Urinary bladder (tissue), 4 donors: Measurements from ENCODE around the gene TCAP. TPM values are rescaled to one million over a fixed set of nuclear protein-coding genes. Genes with fewer than 3 reads are reported as not detected.

Source experiments
- DNase-seq: peaks from one replicate; pipeline ENCODE4 v3.0.0-alpha.2; 2015; ENCODE audit errors: extremely low spot score
- H3K27ac ChIP-seq: one replicate; pipeline ENCODE4 v1.5.1; 2013; ENCODE audit warnings: low read depth, mild to moderate bottlenecking, moderate library complexity
- H3K36me3 ChIP-seq: one replicate; pipeline ENCODE4 v1.6.1; 2013; ENCODE audit warnings: mild to moderate bottlenecking, moderate library complexity; ENCODE audit not compliant: insufficient read depth
- H3K4me1 ChIP-seq: one replicate; pipeline ENCODE4 v1.6.1; 2013; ENCODE audit warnings: mild to moderate bottlenecking, moderate library complexity; ENCODE audit not compliant: insufficient read depth
- H3K4me3 ChIP-seq: one replicate; pipeline ENCODE4 v1.5.1; 2013; ENCODE audit warnings: low read depth, low read length
- WGBS: extraction: QIAGEN DNeasy Blood & Tissue Kit; methylation state at CpG from one replicate; pipeline ENCODE4 v1.1.7; 2013; 5-methylcytosine and 5-hydroxymethylcytosine counted together
- polyA plus RNA-seq: library from polyadenylated mRNA; stranded (reverse); fragments of 200-250 nt; gene quantifications from one replicate; pipeline ENCODE4 v1.2.3, GENCODE V29; 2013
- total RNA-seq: library from RNA; depleted of rRNA; stranded (reverse); fragments of >200 nt; gene quantifications from one replicate; pipeline ENCODE4 v1.2.3, GENCODE V29; 2014
- donor health status: healthy with polysubstance abuse.
- donor health status: healthy.

Gene TCAP
- total and polyA plus RNA-seq, 2 donors, result 0.73 to 3.3 TPM

GRCh38 chr17:39661744-39662541 is 3.2 kb upstream of the TCAP start:
- Histone ChIP-seq H3K27ac (no peak overlapping the region), H3K36me3 (peaks cover 3% of the 10 kb centered on the region), H3K4me3 (no peak overlapping the region), H3K4me1 (no peaks in the 10 kb centered on the region)
- WGBS, result 87% methylated on average over 8 of the region's 8 CpGs
- no peak for DNase-seq

GRCh38 chr17:39662551-39663339 is 2.4 kb upstream of the TCAP start:
- DNase-seq, result no peak

GRCh38 chr17:39663340-39663687 is 1.8 kb upstream of the TCAP start:
- DNase-seq, result no peak
- no peak overlapping the region for H3K27ac ChIP-seq
- H3K4me3 ChIP-seq, result no peak overlapping the region
- no peaks in the 10 kb centered on the region for H3K4me1 ChIP-seq
- H3K36me3 ChIP-seq, result peaks cover 3% of the 10 kb centered on the region
- WGBS, result 60% methylated on average over 4 of the region's 4 CpGs

More at GRCh38 chr17:39662551-39663339, 2.4 kb upstream of the TCAP start:
- H3K4me1 ChIP-seq, result no peaks in the 10 kb centered on the region
- H3K27ac ChIP-seq, result no peak overlapping the region
- no peak overlapping the region for H3K4me3 ChIP-seq
- WGBS, result 82% methylated on average over 22 of the region's 22 CpGs
- peaks cover 3% of the 10 kb centered on the region for H3K36me3 ChIP-seq

GRCh38 chr17:39663688-39664580 is 1.2 kb upstream of the TCAP start:
- H3K27ac ChIP-seq, result no peak overlapping the region
- H3K4me1 ChIP-seq, result no peaks in the 10 kb centered on the region
- WGBS, result 51% methylated on average over 17 of the region's 17 CpGs
- H3K36me3 ChIP-seq, result no peaks in the 10 kb centered on the region
- no peak overlapping the region for H3K4me3 ChIP-seq
- DNase-seq, result no peak

GRCh38 chr17:39665642-39666224 is 584 bp downstream of the TCAP start:
- no peak overlapping the region for H3K4me3 ChIP-seq
- H3K36me3 ChIP-seq, result no peaks in the 10 kb centered on the region
- 59% methylated on average over 17 of the region's 17 CpGs for WGBS
- H3K27ac ChIP-seq, result no peak overlapping the region
- no peak for DNase-seq
- no peaks in the 10 kb centered on the region for H3K4me1 ChIP-seq

GRCh38 chr17:39666231-39666600 is 1.1 kb downstream of the TCAP start:
- WGBS, result 49% methylated on average over 2 of the region's 2 CpGs
- Histone ChIP-seq H3K4me3 (no peak overlapping the region), H3K27ac (no peak overlapping the region), H3K4me1 (no peaks in the 10 kb centered on the region), H3K36me3 (no peaks in the 10 kb centered on the region)
- no peak for DNase-seq

- DNase-seq, result no peak
- H3K36me3 ChIP-seq, result no peaks in the 10 kb centered on the region
- H3K27ac ChIP-seq, result no peak overlapping the region
- 58% methylated on average over 11 of the region's 11 CpGs for WGBS
- no peaks in the 10 kb centered on the region for H3K4me1 ChIP-seq
- no peak overlapping the region for H3K4me3 ChIP-seq
These were observed 1.6 kb downstream of the TCAP start for GRCh38 chr17:39666601-39667261.

GRCh38 chr17:39667262-39667944 is 2.3 kb downstream of the TCAP start:
- no peaks in the 10 kb centered on the region for H3K36me3 ChIP-seq
- WGBS, result 12% methylated on average over 49 of the region's 49 CpGs
- H3K4me3 ChIP-seq, result peak overlapping the region; percentile 8
- H3K27ac ChIP-seq, result no peak overlapping the region
- no peak for DNase-seq
- no peaks in the 10 kb centered on the region for H3K4me1 ChIP-seq

- Histone ChIP-seq H3K27ac (no peak within 1 kb of the TSS), H3K4me3 (peak within 1 kb of the TSS; percentile 36), H3K36me3 (no peaks in the 10 kb centered on the region), H3K4me1 (no peaks in the 10 kb centered on the region)
- WGBS, result 2% methylated on average over 83 of the region's 85 CpGs
- DNase-seq, result no peak
These were observed 3.1 kb downstream of the TCAP start, which contains the start of gene PNMT for GRCh38 chr17:39667945-39668924. PNMT (plus strand) TSS chr17:39668453; CDS start chr17:39668476, 23 bp downstream.

- WGBS, result 85% methylated on average over 23 of the region's 23 CpGs
- no peak overlapping the region for H3K4me3 ChIP-seq
- H3K36me3 ChIP-seq, result no peaks in the 10 kb centered on the region
- no peak overlapping the region for H3K27ac ChIP-seq
- no peak for DNase-seq
- no peaks in the 10 kb centered on the region for H3K4me1 ChIP-seq
These were observed 5.0 kb downstream of the TCAP start for GRCh38 chr17:39669897-39670735.

GRCh38 chr17:39670746-39671145 is 5.6 kb downstream of the TCAP start:
- WGBS, result 55% methylated on average over 4 of the region's 4 CpGs

More at GRCh38 chr17:39670746-39671145, 5.6 kb downstream of the TCAP start:
- Histone ChIP-seq H3K4me3 (no peak overlapping the region), H3K27ac (no peak overlapping the region), H3K36me3 (no peaks in the 10 kb centered on the region), H3K4me1 (no peaks in the 10 kb centered on the region)
- no peak for DNase-seq
